ENCODE measurements around the gene SERINC5. TPM values are rescaled to one million over a fixed set of nuclear protein-coding genes. Genes with fewer than 3 reads are reported as not detected.

SERINC5 gene
- polyA plus RNA-seq, 1 of the 3 experiments (the other 2 are of a cell fraction), result 4.5 TPM

GRCh38 chr5:80282054-80282453 lies 26.2 kb upstream of the SERINC5 start:
- POLR2A ChIA-PET, result no interaction called here
- no peaks in the 10 kb centered on the region for H3K9me2 ChIP-seq
- no peak overlapping the region for H3K4me3 ChIP-seq (ENCODE audit: low read depth in 2 of 2, low read length in 1 of 2)
- H4K20me1 ChIP-seq (ENCODE audit: insufficient read depth), result no peaks in the 10 kb centered on the region
- TF ChIP-seq IRF3 (IDR thresholded peaks at IDR 0.05; ENCODE audit: low read depth, low read length) (no peak), NRF1 (IDR thresholded peaks at IDR 0.05; ENCODE audit: low read depth, low read length) (no peak), TCF12 (IDR thresholded peaks at IDR 0.05) (no peak), FOSL2 (IDR thresholded peaks at IDR 0.05; ENCODE audit: borderline replicate concordance, low read depth) (no peak), MAX (IDR thresholded peaks at IDR 0.05; ENCODE audit: low read depth) (no peak), RAD21 (IDR thresholded peaks at IDR 0.05; ENCODE audit: low read length) (no peak), SMC3 (IDR thresholded peaks at IDR 0.05; ENCODE audit: low read depth, low read length) (no peak), FOXM1 (IDR thresholded peaks at IDR 0.05; ENCODE audit: low read depth) (no peak), CTCF (IDR thresholded peaks at IDR 0.05) (no peak), NFIC (IDR thresholded peaks at IDR 0.05; ENCODE audit: borderline replicate concordance) (no peak)
- H3K4me1 ChIP-seq (ENCODE audit: control insufficient read depth in 1 of 2, insufficient read depth in 2 of 2, low read depth in 1 of 2, low read length in 1 of 2), result no peaks in the 10 kb centered on the region; a peak in 1 of 4 replicates
- H3K27ac ChIP-seq (ENCODE audit: low read depth in 2 of 2, low read length in 1 of 2), result no peak overlapping the region
- H3K36me3 ChIP-seq (replicated peaks in 1 of 2; ENCODE audit: control insufficient read depth in 1 of 2, insufficient read depth in 2 of 2, low read length in 1 of 2), result no peaks in the 10 kb centered on the region
- WGBS (ENCODE audit: low lambda C conversion rate), result 42% methylated on average over 3 of the region's 3 CpGs
- no peaks in the 10 kb centered on the region for H3K79me2 ChIP-seq (ENCODE audit: insufficient read depth)
- H3K4me2 ChIP-seq, result no peak overlapping the region
- no peak overlapping the region for H3K9ac ChIP-seq
- H2AFZ ChIP-seq (ENCODE audit: low read depth), result no peak overlapping the region
- H3F3A ChIP-seq (replicated peaks; ENCODE audit: insufficient read depth), result no peaks in the 10 kb centered on the region
- no peaks in the 10 kb centered on the region for H3K9me3 ChIP-seq
- H3K27me3 ChIP-seq (ENCODE audit: insufficient read depth), result no peaks in the 10 kb centered on the region
- DNase-seq, result no peak
- CTCF ChIA-PET, result interaction anchor here (0.8 kb wide), 1 partner anchor 190 kb away, joined by 3 read pairs; no protein-coding TSS in a partner anchor

- no peak for TF ChIP-seq SIN3A (IDR thresholded peaks at IDR 0.05; ENCODE audit: borderline replicate concordance, low read depth, low read length)
- no peak for TF ChIP-seq TEAD4 (IDR thresholded peaks at IDR 0.05; ENCODE audit: borderline replicate concordance, insufficient read depth)
- TF ChIP-seq JUND (IDR thresholded peaks at IDR 0.05), result no peak
- no peak for TF ChIP-seq ELF1 (IDR thresholded peaks at IDR 0.05)
- TF ChIP-seq POLR2AphosphoS5 (IDR thresholded peaks at IDR 0.05; ENCODE audit: low read depth, low read length), result no peak
- TF ChIP-seq SMC3 (IDR thresholded peaks at IDR 0.05; ENCODE audit: low read depth, low read length), result no peak
- no peak for TF ChIP-seq RAD21 (IDR thresholded peaks at IDR 0.05; ENCODE audit: low read length)
- no peak for TF ChIP-seq PBX3 (IDR thresholded peaks at IDR 0.05)
- no peak for TF ChIP-seq USF2 (IDR thresholded peaks at IDR 0.05; ENCODE audit: borderline replicate concordance, low read depth, low read length)
- no peak for TF ChIP-seq NFIC (IDR thresholded peaks at IDR 0.05; ENCODE audit: borderline replicate concordance)
- no peak for TF ChIP-seq MAX (IDR thresholded peaks at IDR 0.05; ENCODE audit: low read depth)
- no peak for TF ChIP-seq MXI1 (IDR thresholded peaks at IDR 0.05; ENCODE audit: low read depth, low read length)
- no peak for TF ChIP-seq REST (IDR thresholded peaks at IDR 0.05; ENCODE audit: low read depth, low read length)
- no peak for TF ChIP-seq FOXJ3 (CRISPR knock-in tag; IDR thresholded peaks at IDR 0.05)
- Histone ChIP-seq H3K36me3 (replicated peaks in 1 of 2; ENCODE audit: control insufficient read depth in 1 of 2, insufficient read depth in 2 of 2, low read length in 1 of 2) (no peaks in the 10 kb centered on the region), H3K79me2 (ENCODE audit: insufficient read depth) (no peaks in the 10 kb centered on the region), H3K27me3 (ENCODE audit: insufficient read depth) (no peaks in the 10 kb centered on the region), H4K20me1 (ENCODE audit: insufficient read depth) (no peaks in the 10 kb centered on the region), H3F3A (replicated peaks; ENCODE audit: insufficient read depth) (no peaks in the 10 kb centered on the region), H3K9me2 (no peaks in the 10 kb centered on the region), H3K4me2 (no peak overlapping the region), H3K4me3 (ENCODE audit: low read depth in 2 of 2, low read length in 1 of 2) (no peak overlapping the region), H3K4me1 (ENCODE audit: control insufficient read depth in 1 of 2, insufficient read depth in 2 of 2, low read depth in 1 of 2, low read length in 1 of 2) (no peaks in the 10 kb centered on the region; a peak in 1 of 4 replicates), H3K27ac (ENCODE audit: low read depth in 2 of 2, low read length in 1 of 2) (no peak overlapping the region), H2AFZ (ENCODE audit: low read depth) (no peak overlapping the region), H3K9ac (no peak overlapping the region), H3K9me3 (no peaks in the 10 kb centered on the region)
- DNase-seq, result no peak
- ChIA-PET CTCF (interaction anchor here (1.3 to 5.4 kb wide), 2 partner anchors 168 to 186 kb away, joined by 3 to 35 read pairs; no protein-coding TSS in a partner anchor), POLR2A (no interaction called here)
- 23% methylated on average over 2 of the region's 2 CpGs for WGBS (ENCODE audit: low lambda C conversion rate)
These were observed 21.3 kb upstream of the SERINC5 start for GRCh38 chr5:80277191-80277590.
